Bronchial epithelial cell (primary cell): ENCODE measurements around the gene NFIL3. TPM values are rescaled to one million over a fixed set of nuclear protein-coding genes. Genes with fewer than 3 reads are reported as not detected.

ENCODE experiments used
- DNase-seq: peaks from one replicate; pipeline ENCODE4 v3.0.0-alpha.2; 2010; ENCODE audit warnings: low read depth
- FAIRE-seq: peaks from 2 replicates; lab custom pipeline; 2011; peaks lifted over from hg19 to GRCh38; lab: Jason Lieb, UNC
- H3K27me3 ChIP-seq: 2 replicates; pipeline ENCODE4 v1.5.1; 2011; ENCODE audit warnings: low read length; ENCODE audit not compliant: control insufficient read depth, insufficient read depth
- H3K36me3 ChIP-seq: 2 replicates; pipeline ENCODE4 v1.5.1; 2011; ENCODE audit warnings: low read length; ENCODE audit not compliant: control insufficient read depth, insufficient read depth
- H3K4me3 ChIP-seq: 2 replicates; pipeline ENCODE4 v1.5.1; 2011; ENCODE audit warnings: mild to moderate bottlenecking, low read depth, low read length, control low read depth
- CTCF ChIP-seq: IDR thresholded peaks from 2 replicates; pipeline ENCODE4 v1.5.1; 2011; ENCODE audit warnings: mild to moderate bottlenecking, moderate library complexity, low read length, control low read depth, inconsistent platforms; ENCODE audit not compliant: insufficient read depth, severe bottlenecking
- total RNA-seq: library from RNA; depleted of rRNA; stranded (reverse); fragments of >200 nt; gene quantifications from 2 replicates; pipeline ENCODE4 v1.2.1, GENCODE V29; 2014

NFIL3 gene
- total RNA-seq, 1 donor from 2014 or later = 31.3 TPM

- TF ChIP-seq CTCF = no peak
- Histone ChIP-seq H3K4me3 (no peak overlapping the region), H3K36me3 (peaks cover 1% of the 10 kb centered on the region), H3K27me3 (no peaks in the 10 kb centered on the region)
- FAIRE-seq (no peak), DNase-seq (no peak)
Measured at GRCh38 chr9:91359083-91359482, 64.5 kb downstream of the NFIL3 start.

Other genes with a start within 250 kb of the NFIL3 start
- gene AUH, start 61.9 kb downstream of the NFIL3 start, total RNA-seq = 16.3 and 16.8 TPM in 2 replicates